SH-SY5Y (cell line): ENCODE data around the gene SRPRB.

Experiments
- GATA2 ChIP-seq: IDR thresholded peaks from 2 replicates; pipeline ENCODE4 v1.6.1; 2011; ENCODE audit warnings: mild to moderate bottlenecking, low read depth, low read length
- GATA3 ChIP-seq: IDR thresholded peaks from 2 replicates; pipeline ENCODE4 v1.6.1; 2011; ENCODE audit warnings: low read depth, mild to moderate bottlenecking, low read length, moderate library complexity

SRPRB gene

DNA sequence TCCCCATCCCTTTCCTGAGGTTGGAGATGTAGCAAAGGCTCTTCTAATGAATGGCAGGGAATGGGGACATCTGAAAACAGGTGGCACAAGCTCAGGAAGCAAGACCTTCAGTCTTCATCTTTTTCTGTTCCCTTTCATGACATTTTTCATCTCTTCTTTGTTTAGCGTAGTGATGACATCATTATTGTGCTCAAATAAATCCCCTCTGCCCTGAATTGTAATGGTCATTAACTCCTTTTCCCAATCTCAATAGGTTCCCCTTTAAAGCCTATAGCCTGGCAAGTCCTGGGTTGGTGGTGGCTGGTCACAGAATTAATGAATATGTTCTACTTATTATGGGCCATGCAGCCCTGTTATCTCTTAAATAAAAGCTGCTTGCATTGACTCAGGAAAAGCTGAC is 38.0 kb upstream of the SRPRB start:
- TF ChIP-seq GATA3: no peak
- TF ChIP-seq GATA2: no peak

DNA sequence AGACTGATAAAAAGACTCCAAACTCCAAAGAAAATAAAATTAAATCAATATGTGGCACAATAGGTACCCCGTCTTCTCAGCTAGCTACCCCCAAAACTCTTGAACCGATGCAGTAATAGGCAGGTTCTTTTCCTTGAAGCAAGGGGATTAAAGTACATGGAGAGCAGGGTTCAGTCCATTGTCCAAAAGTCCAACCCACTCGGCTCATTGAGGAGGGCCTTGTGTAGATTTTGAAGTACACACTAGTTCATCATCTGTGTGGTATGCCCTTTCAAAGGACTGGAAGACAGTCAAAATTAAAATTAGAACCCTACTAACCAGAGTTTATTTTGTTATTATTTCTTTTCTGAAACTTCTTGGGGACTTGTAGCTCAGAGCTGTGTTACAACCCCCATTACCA is 36.1 kb upstream of the SRPRB start:
- TF ChIP-seq GATA3 (no peak), GATA2 (no peak)

DNA sequence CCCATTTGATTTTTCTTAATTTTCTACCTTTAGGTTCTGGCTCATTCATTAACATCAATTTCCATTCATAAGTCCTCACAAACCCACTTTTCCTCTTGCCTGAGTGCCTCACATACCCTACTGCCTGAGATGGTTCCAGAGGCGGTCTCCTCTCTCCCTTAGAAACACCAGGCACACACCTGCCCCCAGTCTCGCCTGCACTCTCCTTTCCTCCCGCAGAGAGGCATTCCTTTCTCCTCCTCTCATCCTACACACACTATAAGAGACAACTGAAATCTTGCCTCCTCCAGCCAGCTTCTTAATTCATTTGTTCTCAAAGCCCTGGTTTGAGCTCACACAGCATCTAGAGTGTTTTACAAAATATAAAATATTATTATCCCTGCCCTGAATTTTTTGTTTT is 31.9 kb upstream of the SRPRB start:
- TF ChIP-seq GATA3: no peak
- TF ChIP-seq GATA2: no peak

DNA sequence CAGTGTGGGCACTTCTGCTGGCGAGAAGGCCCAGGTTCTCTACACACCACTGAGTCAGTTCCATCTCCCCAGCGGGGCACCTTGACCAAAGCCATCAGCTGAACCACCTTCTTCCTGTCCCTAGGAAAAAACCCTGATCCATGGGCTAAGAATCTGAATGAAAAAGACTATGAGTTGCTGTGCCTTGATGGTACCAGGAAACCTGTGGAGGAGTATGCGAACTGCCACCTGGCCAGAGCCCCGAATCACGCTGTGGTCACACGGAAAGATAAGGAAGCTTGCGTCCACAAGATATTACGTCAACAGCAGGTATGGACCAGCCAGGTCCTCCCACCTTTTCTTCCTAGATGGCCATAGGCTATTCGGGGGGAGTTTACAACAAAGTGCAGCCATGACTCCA is 30.3 kb upstream of the SRPRB start:
- TF ChIP-seq GATA3 (no peak), GATA2 (no peak)

DNA sequence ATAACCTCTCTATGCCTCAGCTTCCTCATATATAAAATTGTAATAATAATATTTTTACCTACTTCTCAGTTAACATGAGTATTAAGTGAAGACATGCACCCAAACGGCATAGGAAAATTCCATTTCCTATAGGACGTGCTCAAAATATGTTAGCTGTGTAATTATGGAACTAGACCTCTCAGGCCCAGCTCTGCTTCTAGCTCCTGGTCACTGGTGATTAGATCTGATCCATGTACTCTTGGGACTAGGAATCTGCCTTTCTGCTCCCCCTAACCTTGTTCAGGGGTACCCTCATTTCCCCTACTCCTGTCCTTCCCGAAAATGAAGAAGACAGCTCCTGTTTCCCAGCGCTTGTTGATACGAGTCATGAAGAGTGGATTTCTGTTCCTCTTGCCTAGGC is 29.8 kb upstream of the SRPRB start:
- no peak for TF ChIP-seq GATA2
- TF ChIP-seq GATA3: no peak

DNA sequence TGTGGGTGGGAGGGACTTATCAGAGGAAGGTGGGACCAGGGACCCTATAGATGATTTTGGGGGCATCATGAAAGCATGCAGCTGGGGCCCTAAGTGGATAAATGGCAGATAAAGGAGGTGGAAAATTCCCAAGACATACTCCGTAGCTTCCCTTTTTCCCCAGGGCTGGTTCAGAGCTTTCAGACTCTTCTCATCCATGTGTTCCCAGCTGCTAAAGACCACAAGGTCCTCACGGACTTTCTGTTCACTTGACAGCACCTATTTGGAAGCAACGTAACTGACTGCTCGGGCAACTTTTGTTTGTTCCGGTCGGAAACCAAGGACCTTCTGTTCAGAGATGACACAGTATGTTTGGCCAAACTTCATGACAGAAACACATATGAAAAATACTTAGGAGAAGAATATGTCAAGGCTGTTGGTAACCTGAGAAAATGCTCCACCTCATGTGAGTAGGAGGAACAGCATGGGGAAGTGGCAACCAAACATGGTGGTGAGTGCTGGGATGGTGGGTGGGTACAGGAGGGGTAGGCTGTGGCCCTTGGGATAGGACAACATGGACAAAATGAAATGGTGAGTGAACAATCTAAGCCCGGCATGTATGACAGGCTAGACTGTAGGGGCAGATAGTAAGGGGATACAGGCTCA is 28.7 kb upstream of the SRPRB start:
- TF ChIP-seq GATA3 (no peak), GATA2 (no peak)

DNA sequence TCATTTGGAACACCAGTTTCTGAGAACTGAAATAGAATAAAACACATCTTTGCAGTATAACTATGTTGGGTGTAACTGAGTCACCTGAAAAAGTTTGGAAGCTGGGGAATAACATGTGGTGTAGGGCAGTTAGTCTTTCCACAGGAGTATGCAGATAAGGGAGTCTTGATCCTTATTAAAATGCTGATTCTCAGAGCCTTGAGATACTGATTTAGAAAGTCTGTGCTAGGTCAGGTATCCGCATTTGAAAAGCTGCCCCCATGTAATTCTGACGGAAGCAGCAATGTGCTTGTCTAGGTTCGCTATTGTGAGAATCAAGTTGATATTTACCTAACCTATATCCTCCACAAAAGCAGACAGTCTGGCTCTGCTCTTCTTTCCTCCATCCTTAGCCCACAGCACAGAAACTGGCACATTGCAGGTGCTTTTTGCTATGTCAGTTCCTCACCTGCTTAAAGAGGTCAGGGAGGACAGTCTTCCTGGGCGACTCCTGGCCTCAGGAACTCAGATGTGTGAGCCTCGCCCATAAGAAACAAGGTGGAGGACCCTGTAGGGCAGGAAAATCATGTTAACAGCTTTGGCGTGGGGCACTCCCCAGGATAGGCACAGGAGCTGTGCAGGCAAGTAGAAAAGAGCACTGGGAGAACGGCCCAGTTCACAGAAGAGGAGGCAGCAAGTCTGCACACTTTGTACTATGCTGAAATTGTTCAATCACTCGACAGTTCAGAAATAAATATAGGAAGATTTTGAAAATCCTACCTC is 27.6 kb upstream of the SRPRB start:
- TF ChIP-seq GATA2: no peak

DNA sequence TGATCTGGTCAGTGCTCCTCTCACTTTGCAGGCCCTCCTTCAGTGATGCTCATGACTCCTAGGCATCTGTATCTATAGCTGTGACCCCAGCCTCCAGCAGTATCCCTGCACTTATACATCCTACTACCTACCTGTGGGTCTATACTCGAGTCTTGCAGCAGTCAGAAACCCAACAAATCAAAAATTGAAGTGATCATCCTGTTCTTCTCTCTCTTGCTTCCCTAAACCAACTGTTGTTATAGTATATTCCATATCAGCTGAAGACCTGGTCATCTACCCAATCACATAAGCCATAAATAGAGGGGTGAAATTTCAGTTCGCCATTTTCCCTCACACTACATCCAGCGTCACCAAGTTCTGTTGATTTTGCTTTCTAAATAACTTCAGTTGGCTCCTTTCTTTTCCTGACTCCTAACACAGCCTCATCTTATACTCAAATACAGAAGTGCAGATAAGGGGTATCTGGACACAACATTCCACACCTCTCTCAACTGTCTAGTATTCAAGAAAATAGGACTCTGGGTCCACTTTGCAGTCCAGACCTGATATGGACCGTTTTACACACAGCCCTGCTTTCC is 25.9 kb upstream of the SRPRB start:
- TF ChIP-seq GATA3 (no peak), GATA2 (no peak)

DNA sequence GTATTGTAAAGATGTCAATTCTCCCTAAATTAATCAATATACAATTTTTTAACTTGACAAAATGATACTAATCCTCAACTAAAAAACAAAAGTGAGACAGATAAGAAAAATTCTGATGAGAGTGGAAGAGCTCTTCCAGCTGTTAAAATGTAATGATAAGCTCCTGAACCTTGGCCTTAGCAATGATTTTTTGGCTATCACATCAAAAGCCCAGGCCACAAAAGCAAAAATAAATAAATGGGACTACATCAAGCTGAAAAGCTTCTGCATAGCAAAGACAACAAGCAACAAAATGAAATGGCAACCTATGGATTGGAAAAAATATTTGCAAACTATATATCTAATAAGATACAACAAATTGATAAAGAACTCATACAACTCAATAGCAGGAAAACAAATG is 24.0 kb upstream of the SRPRB start:
- TF ChIP-seq GATA3 (no peak), GATA2 (no peak)

DNA sequence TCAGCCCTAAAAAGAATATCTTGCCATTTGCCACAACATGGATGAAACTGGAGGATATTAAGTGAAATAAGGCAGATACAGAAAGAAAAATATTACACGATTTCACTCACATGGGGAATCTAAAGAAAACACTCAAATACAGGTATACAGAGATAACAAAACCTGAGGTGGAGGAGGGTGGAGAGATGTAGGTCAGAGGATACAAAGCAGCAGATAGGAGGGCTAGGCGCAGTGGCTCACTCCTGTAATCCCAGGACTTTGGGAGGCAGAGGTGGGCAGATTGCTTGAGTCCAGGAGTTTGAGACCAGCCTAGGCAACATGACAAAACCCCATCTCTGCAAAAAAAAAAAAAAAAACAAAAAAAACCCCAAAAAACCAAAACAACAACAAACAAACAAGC is 23.2 kb upstream of the SRPRB start:
- TF ChIP-seq GATA3 (no peak), GATA2 (no peak)

DNA sequence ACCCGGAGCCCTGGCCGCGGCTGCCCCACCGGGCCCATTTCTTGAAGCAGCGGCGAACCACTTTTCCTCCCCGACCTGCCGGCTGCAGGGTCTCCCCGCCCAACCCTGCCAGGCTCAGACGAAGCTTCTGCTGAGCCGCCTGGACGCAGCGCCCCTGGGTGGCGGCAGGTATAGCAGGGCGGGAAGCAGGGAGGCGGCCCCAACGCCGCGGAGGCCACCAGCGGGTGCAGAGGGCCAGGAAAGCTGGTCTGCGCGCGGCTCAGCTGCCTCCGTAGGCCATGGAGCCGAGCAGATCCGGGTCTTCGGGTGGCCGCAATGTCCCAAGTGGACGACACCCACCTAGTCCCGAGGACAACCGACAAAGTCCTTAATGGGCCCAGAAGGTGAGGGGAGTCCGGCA is 21.9 kb upstream of the SRPRB start:
- TF ChIP-seq GATA2: no peak
- TF ChIP-seq GATA3: no peak

DNA sequence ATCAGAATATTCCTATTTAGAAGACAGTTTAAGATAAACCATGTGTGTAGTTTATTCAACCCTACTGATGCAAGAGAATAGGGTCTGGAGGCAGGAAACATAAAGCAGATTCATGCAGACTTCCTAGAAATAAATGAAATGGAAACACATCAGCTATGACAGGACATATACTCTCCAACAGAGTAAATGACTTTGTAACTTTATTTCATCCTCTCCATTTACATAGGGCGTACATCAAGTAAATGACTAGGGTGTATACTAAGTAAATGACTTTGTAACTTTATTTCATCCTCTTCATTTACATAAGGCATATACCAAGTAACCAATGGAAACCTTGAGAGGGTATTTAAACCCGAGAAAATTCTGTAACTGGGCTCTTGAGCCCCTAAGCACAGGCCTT is 17.6 kb upstream of the SRPRB start:
- no peak for TF ChIP-seq GATA3
- TF ChIP-seq GATA2: no peak

DNA sequence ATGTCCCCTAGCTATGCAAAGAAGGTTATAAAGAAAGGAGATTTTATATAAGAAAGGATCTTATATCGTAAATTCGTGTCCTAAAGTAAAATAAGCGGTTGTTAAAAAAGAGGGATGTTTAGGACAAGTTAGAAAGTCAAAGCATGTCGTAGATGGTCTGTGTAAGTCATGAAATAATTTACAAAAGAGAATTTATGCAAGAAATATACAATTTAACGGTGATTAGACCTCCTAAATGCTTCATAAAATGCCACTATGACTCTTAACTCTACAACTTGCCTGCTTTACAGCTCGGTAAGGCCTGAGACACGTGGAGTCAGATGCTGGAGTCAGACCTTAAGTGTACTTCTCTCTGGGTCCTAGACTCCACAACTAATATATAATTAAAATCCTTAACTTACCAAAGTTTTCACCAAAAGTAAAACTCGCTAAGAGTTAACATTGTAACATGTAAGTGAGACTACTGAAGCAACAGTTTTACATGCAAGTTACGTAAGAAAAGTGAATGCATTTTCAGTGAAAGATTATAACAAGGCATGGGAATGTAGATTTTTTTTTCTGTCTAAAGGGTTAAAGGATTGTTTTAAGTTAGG is 13.3 kb upstream of the SRPRB start:
- TF ChIP-seq GATA2 (no peak), GATA3 (no peak)

DNA sequence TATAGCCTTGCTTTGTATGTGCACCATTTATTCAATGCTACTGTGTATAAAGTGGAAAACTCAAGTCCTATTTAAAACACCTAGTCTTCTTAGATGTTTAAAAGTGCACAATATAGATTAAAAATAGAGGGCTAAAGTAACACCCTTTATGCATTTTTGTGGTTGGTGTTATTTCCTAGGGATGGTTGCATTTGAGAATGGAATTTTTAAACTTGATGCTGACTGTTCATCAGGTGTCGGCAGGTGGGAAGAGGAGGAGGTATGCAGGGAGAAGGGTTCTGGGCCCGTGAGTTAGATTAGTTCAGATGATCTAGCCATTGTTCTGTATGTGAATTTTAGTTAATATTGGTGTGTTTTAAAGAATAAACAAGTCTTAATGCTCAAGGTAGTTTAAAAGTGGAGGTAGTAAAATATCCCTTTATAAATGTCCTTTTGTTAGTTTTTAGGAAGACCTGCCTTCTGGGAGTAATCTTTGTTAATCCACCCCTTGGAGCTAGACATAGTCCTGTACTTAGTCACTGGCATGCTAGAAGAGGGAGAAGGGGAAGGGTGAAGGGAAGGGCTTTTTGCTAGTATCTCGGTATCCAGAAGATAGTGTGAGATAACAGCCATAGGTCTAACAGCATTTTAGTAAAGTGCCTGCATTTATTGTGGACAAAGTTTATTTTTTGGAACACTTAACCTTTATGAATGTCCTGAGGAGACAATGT is 8.1 kb upstream of the SRPRB start:
- no peak for TF ChIP-seq GATA3
- TF ChIP-seq GATA2: no peak
